CD4-positive, alpha-beta T cell treated with Interleukin-4 for 4 hours (primary cell): ENCODE measurements around the gene PDZD7.
A peak's percentile ranks its signal among the peaks of the same experiment; 100 is the strongest.
"Not testable (repeated sequence)": the region's sequence is repeated elsewhere in the genome, so short reads cannot be mapped to it uniquely, and the experiment has no call there.

Experiments used
- DNase-seq: peaks from one replicate; pipeline ENCODE4 v3.0.0-alpha.2; 2020

Gene PDZD7

GRCh38 chr10:101038484-101038883 lies 7.6 kb upstream of the PDZD7 start:
- no peak for DNase-seq

GRCh38 chr10:101036726-101037125 lies 5.8 kb upstream of the PDZD7 start:
- no peak for DNase-seq

GRCh38 chr10:101035916-101036702 lies 5.2 kb upstream of the PDZD7 start:
- no peak for DNase-seq

GRCh38 chr10:101035314-101035713 lies 4.4 kb upstream of the PDZD7 start:
- no peak for DNase-seq

GRCh38 chr10:101034404-101034803 lies 3.5 kb upstream of the PDZD7 start:
- not testable (repeated sequence) for DNase-seq

GRCh38 chr10:101033276-101033675 lies 2.3 kb upstream of the PDZD7 start:
- DNase-seq: no peak

GRCh38 chr10:101032637-101033224 lies 1.8 kb upstream of the PDZD7 start:
- DNase-seq: peak; percentile 72

GRCh38 chr10:101031796-101032636 lies 1.1 kb upstream of the PDZD7 start:
- peak; percentile 72 for DNase-seq

- no peak for DNase-seq
Observed at GRCh38 chr10:101030496-101031127, 317 bp downstream of the PDZD7 start.

- DNase-seq: no peak
Observed at GRCh38 chr10:101029520-101030295, 1.2 kb downstream of the PDZD7 start.

GRCh38 chr10:101028446-101029337 lies 2.2 kb downstream of the PDZD7 start:
- no peak for DNase-seq

GRCh38 chr10:101027106-101027720 lies 3.7 kb downstream of the PDZD7 start:
- no peak for DNase-seq

- no peak for DNase-seq
Observed at GRCh38 chr10:101022967-101023705, 7.8 kb downstream of the PDZD7 start.

GRCh38 chr10:101021692-101022251 lies 9.2 kb downstream of the PDZD7 start:
- no peak for DNase-seq

- no peak for DNase-seq
Observed at GRCh38 chr10:101021239-101021638, 9.7 kb downstream of the PDZD7 start.

- DNase-seq: no peak
Observed at GRCh38 chr10:101020427-101021075, 10.4 kb downstream of the PDZD7 start.

- DNase-seq: no peak
Observed at GRCh38 chr10:101019440-101019703, 11.6 kb downstream of the PDZD7 start.

- peak; percentile 58 for DNase-seq
Observed at GRCh38 chr10:101018600-101019439, 12.1 kb downstream of the PDZD7 start.
